Endothelial cell (in vitro differentiated cells): ENCODE results near the gene ZNF438. TPM values are rescaled to one million over a fixed set of nuclear protein-coding genes. Genes with fewer than 3 reads are reported as not detected.
A peak's percentile ranks its signal among the peaks of the same experiment; 100 is the strongest.

Source experiments
- DNase-seq: peaks from one replicate; pipeline ENCODE4 v3.0.0; 2021; ENCODE audit warnings: low spot score
- H3K27ac Mint-ChIP-seq: one replicate; pipeline ENCODE4 v1.8.0; 2021; ENCODE audit warnings: mixed read lengths, inconsistent platforms; ENCODE audit not compliant: unreplicated experiment
- H3K27me3 Mint-ChIP-seq: one replicate; pipeline ENCODE4 v1.8.0; 2021; ENCODE audit warnings: mild to moderate bottlenecking, moderate library complexity, mixed read lengths, inconsistent platforms; ENCODE audit not compliant: unreplicated experiment
- H3K36me3 Mint-ChIP-seq: one replicate; pipeline ENCODE4 v1.8.0; 2021; ENCODE audit warnings: mild to moderate bottlenecking, low read depth, mixed read lengths, inconsistent platforms; ENCODE audit not compliant: unreplicated experiment
- H3K4me1 Mint-ChIP-seq: one replicate; pipeline ENCODE4 v1.8.0; 2021; ENCODE audit warnings: mild to moderate bottlenecking, mixed read lengths, inconsistent platforms; ENCODE audit not compliant: unreplicated experiment
- H3K4me3 Mint-ChIP-seq: one replicate; pipeline ENCODE4 v1.8.0; 2021; ENCODE audit warnings: mild to moderate bottlenecking, mixed read lengths, inconsistent platforms; ENCODE audit not compliant: unreplicated experiment
- H3K9me3 Mint-ChIP-seq: one replicate; pipeline ENCODE4 v1.8.0; 2021; ENCODE audit warnings: mixed read lengths, inconsistent platforms; ENCODE audit not compliant: unreplicated experiment
- total RNA-seq: library from RNA; stranded (reverse); fragmentation: NEBNext Ultra II Directional; extraction: Animal tissue kit (Norgen Biotek cat#: 25700); gene quantifications from one replicate; pipeline ENCODE4 v1.2.1, GENCODE V29; 2021; ENCODE audit not compliant: unreplicated experiment
- TF ChIP-seq, protein P1 (sequence below): fragments of 200-600 bp; sonication (generic); IDR thresholded peaks from one replicate; pipeline ENCODE4 v1.5.0; 2021; ENCODE audit warnings: antibody characterized with exemption; ENCODE audit not compliant: unreplicated experiment

Gene ZNF438
- total RNA-seq, 1 donor from 2014 or later = 4.3 TPM

- no peaks in the 10 kb centered on the region for H3K9me3 Mint-ChIP-seq
- no peaks in the 10 kb centered on the region for H3K36me3 Mint-ChIP-seq
- peak overlapping the region; percentile 98 for H3K27ac Mint-ChIP-seq
- DNase-seq = no peak
- no peaks in the 10 kb centered on the region for H3K27me3 Mint-ChIP-seq
- peaks cover 71% of the 10 kb centered on the region for H3K4me1 Mint-ChIP-seq
- no peak overlapping the region for H3K4me3 Mint-ChIP-seq
- TF ChIP-seq, protein P1, sequence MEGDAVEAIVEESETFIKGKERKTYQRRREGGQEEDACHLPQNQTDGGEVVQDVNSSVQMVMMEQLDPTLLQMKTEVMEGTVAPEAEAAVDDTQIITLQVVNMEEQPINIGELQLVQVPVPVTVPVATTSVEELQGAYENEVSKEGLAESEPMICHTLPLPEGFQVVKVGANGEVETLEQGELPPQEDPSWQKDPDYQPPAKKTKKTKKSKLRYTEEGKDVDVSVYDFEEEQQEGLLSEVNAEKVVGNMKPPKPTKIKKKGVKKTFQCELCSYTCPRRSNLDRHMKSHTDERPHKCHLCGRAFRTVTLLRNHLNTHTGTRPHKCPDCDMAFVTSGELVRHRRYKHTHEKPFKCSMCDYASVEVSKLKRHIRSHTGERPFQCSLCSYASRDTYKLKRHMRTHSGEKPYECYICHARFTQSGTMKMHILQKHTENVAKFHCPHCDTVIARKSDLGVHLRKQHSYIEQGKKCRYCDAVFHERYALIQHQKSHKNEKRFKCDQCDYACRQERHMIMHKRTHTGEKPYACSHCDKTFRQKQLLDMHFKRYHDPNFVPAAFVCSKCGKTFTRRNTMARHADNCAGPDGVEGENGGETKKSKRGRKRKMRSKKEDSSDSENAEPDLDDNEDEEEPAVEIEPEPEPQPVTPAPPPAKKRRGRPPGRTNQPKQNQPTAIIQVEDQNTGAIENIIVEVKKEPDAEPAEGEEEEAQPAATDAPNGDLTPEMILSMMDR = no peak
Measured at GRCh38 chr10:30857803-30858202, 173.9 kb downstream of the ZNF438 start.

DNA sequence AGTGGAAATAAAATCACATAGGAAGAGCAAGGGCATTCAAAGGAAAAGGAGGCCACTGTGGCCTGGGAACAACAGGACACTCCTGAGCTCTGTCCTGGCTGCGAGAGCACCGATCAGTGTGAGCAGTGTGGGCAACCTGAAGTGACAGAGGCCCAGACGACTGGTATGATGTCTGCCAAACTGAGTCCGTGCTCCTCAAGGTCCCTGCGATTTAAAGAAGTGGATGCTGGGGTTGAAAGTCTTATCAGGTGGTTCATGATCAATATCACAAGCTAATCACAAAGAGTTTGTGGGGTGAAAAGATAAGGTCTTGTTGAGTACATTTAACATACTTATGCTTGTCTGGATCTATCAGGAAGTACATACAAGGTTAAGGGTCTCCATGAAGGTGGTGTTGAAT lies 176.5 kb downstream of the ZNF438 start:
- TF ChIP-seq, protein P1 = no peak
- H3K9me3 Mint-ChIP-seq = no peaks in the 10 kb centered on the region
- DNase-seq = no peak
- peak overlapping the region; percentile 82 for H3K27ac Mint-ChIP-seq
- H3K4me3 Mint-ChIP-seq = no peak overlapping the region
- H3K36me3 Mint-ChIP-seq = no peaks in the 10 kb centered on the region
- no peaks in the 10 kb centered on the region for H3K27me3 Mint-ChIP-seq
- peaks cover 55% of the 10 kb centered on the region for H3K4me1 Mint-ChIP-seq

GRCh38 chr10:30854656-30855055 lies 177.0 kb downstream of the ZNF438 start:
- Mint-ChIP-seq H3K36me3 (peaks cover under 1% of the 10 kb centered on the region), H3K4me3 (peak overlapping the region; percentile 43), H3K27ac (peak overlapping the region; percentile 82), H3K4me1 (peaks cover 50% of the 10 kb centered on the region), H3K9me3 (no peaks in the 10 kb centered on the region), H3K27me3 (no peaks in the 10 kb centered on the region)
- TF ChIP-seq, protein P1 = no peak
- no peak for DNase-seq

DNA sequence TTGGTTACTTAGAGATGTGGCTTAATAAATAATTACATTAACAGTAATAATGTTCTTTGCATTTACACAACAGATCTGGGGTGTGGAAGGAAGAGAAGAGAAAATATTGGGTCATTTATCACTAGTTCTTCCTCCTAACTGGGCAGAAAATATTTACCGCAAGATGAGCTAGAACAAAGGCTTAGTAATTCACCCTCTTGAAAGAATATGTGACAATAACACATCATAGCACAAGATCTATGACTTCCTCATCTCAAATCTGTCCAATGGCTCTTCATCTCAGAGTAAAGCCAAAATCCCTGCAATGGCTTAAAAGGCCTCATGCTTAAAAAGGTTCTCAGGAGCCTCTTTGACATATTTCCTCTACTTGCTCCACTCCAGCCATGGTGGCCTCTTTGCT lies 178.6 kb downstream of the ZNF438 start:
- H3K4me3 Mint-ChIP-seq = no peak overlapping the region
- no peak overlapping the region for H3K27ac Mint-ChIP-seq
- H3K4me1 Mint-ChIP-seq = peaks cover 38% of the 10 kb centered on the region
- DNase-seq = no peak
- TF ChIP-seq, protein P1 = no peak
- no peaks in the 10 kb centered on the region for H3K27me3 Mint-ChIP-seq
- H3K36me3 Mint-ChIP-seq = peaks cover 11% of the 10 kb centered on the region
- H3K9me3 Mint-ChIP-seq = no peaks in the 10 kb centered on the region

DNA sequence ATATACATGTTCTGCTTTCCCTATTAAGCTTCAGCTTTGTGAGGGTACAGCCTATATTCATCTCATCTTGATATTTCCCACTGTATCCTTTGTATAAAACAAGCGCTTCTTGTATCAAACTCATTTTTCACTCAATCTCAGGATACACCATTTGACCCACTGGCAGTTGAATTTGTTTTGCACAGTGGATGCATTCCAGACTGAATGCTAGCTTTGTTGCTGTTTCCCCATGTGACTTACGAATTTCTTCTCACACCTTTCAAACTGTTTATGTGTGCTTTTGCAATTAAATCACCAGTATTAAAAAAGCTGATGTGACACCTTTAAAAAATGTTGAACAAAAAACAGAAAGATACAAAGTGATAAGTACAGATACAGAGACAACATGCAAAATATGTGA lies 180.9 kb downstream of the ZNF438 start:
- H3K27ac Mint-ChIP-seq = no peak overlapping the region
- no peak overlapping the region for H3K4me3 Mint-ChIP-seq
- no peak for DNase-seq
- TF ChIP-seq, protein P1 = no peak
- no peaks in the 10 kb centered on the region for H3K9me3 Mint-ChIP-seq
- H3K4me1 Mint-ChIP-seq = peaks cover 22% of the 10 kb centered on the region
- peaks cover 15% of the 10 kb centered on the region for H3K36me3 Mint-ChIP-seq
- no peaks in the 10 kb centered on the region for H3K27me3 Mint-ChIP-seq
